Mucosa of rectum (tissue), 2 donors: ENCODE results near the gene FBH1.
"Not testable (repeated sequence)": the region's sequence is repeated elsewhere in the genome, so short reads cannot be mapped to it uniquely, and the experiment has no call there.

Experiments used
- H3K27ac ChIP-seq, 2 donors: one replicate each; pipeline ENCODE4 v1.7.0; 2013; ENCODE audit warnings: inconsistent platforms in 2 of 2, low read depth in 2 of 2, low read length in 2 of 2
- H3K27me3 ChIP-seq, 2 donors: one replicate each; pipeline ENCODE4 v1.7.0; 2013; ENCODE audit warnings: low read length in 2 of 2; ENCODE audit not compliant: control insufficient read depth in 2 of 2, insufficient read depth in 2 of 2
- H3K36me3 ChIP-seq, 2 donors: one replicate each; pipeline ENCODE4 v1.7.0; 2013; ENCODE audit warnings: low read length in 2 of 2; ENCODE audit not compliant: control insufficient read depth in 2 of 2, insufficient read depth in 2 of 2
- H3K4me1 ChIP-seq, 2 donors: one replicate each; pipeline ENCODE4 v1.7.0; 2013; ENCODE audit warnings: low read length in 2 of 2, mild to moderate bottlenecking in 1 of 2; ENCODE audit not compliant: control insufficient read depth in 2 of 2, insufficient read depth in 2 of 2
- H3K4me3 ChIP-seq, 2 donors: one replicate each; pipeline ENCODE4 v1.7.0; 2013; ENCODE audit warnings: low read length in 2 of 2
- H3K9ac ChIP-seq, 2 donors: one replicate each; pipeline ENCODE4 v1.7.0; 2013; ENCODE audit warnings: low read length in 2 of 2, low read depth in 1 of 2, mild to moderate bottlenecking in 1 of 2
- H3K9me3 ChIP-seq, 2 donors: one replicate each; pipeline ENCODE4 v1.7.0; 2013; ENCODE audit warnings: low read length in 2 of 2; ENCODE audit not compliant: control insufficient read depth in 2 of 2
- donor health status: healthy.
- donor health status: Normal muscosa, but diverticular disease.

Gene FBH1

DNA sequence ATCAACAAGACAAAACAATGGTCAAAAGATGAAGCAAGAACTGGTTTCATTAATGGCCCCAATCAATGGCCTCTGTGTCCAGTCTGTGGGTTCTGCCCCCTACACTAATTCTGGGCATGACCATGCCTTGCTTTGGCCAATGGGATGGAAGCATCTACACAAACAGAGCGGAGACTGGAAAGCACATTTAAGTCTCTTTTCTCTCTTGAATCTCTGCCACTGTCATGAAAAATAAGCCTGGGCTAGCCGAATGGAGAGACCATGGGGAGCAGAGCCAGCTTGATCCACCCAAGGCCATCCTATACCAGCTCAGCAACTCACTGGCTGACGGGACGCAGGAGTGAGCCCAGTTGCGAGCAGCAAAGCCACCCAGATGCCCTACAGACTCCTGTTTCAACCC, 31.2 kb upstream of the FBH1 start:
- Histone ChIP-seq H3K4me1 (no peaks in the 10 kb centered on the region), H3K9me3 (no peaks in the 10 kb centered on the region), H3K27ac (no peak overlapping the region), H3K9ac (no peak overlapping the region), H3K4me3 (no peak overlapping the region), H3K27me3 (no peaks in the 10 kb centered on the region), H3K36me3 (no peaks in the 10 kb centered on the region)

DNA sequence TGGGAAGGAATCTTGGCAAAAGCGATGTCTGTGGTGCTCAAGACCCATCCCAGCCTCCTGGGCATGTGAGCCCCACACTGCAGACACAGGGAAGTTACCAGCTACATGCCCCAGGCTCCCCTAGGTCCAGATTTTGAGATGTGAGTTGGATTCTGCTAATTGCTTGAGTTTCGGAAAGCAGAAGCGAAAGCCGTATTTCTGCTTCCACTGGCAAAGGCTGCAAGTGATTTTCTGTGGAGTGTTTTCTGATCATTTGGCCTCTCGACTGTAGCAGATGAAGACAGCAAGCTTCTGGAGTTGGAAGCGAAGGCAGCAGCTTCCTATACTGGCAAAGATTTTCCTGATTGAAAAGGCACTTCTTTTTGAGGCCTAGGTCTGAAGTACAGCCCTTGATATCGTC, 30.0 kb upstream of the FBH1 start:
- Histone ChIP-seq H3K27ac (no peak overlapping the region), H3K27me3 (no peaks in the 10 kb centered on the region), H3K4me1 (no peaks in the 10 kb centered on the region), H3K36me3 (no peaks in the 10 kb centered on the region), H3K4me3 (no peak overlapping the region), H3K9ac (no peak overlapping the region), H3K9me3 (no peaks in the 10 kb centered on the region)

DNA sequence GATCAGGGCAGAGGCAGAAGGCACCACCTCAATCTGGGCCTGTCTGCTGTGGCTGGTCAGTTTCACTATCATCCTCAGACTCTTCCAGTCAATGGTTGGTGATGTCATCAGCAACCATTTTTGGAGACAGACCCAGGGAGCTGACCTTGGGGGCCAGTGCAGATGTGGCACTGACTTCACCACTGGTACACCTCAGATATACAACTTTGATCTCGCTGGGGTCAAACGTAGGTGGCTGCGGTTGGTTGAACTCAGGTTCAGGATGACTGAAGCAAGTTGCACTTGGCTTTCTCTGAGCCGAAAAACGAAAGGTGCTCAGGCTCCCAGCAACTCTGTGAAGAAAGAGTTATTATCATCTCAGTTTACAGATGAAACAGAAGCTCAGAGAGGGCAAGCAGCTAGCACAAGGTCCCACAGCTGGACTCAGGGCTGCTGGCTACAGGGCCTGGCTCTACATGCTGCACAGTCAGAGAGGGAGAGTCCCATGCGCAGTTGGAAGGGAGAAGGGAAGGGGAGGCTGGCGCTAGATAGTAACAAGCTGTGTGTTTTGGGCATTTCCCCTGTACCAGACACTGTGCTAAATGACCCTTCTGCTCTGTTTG, 27.6 kb upstream of the FBH1 start:
- Histone ChIP-seq H3K36me3 (no peaks in the 10 kb centered on the region), H3K4me3 (no peak overlapping the region), H3K27ac (no peak overlapping the region), H3K9me3 (no peaks in the 10 kb centered on the region), H3K27me3 (no peaks in the 10 kb centered on the region), H3K9ac (no peak overlapping the region), H3K4me1 (no peaks in the 10 kb centered on the region)

DNA sequence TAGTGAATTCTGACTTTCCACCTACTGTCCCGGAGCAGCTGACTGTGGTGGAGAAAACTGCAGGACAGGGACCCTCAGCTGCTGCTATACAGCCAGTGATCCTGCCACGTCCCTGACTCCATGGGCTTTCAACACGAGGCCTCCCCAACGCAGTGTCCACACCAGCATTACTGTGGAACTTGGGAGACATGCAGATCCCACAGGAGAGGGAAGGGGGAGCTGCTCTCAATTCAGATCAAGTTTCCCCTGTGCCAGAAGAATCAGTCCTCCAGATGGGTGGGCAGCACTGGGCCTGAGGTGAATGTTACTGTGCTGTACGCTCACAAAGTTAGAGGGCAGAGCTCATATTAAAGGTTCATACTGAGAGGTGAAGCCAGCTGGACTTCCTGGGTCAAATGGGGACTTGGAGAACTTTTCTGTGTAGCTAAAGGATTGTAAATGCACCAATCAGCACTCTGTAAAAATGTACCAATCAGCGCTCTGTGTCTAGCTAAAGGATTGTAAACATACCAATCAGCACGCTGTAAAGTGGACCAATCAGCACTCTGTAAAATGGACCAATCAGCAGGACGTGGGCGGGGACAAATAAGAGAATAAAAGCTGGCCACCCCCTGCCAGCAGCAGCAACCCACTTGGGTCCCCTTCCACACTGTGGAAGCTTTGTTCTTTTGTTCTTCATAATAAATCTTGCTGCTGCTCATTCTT, 26.9 kb upstream of the FBH1 start:
- not testable (repeated sequence) for H3K36me3 ChIP-seq, H3K9ac ChIP-seq, H3K4me1 ChIP-seq, H3K27me3 ChIP-seq, H3K27ac ChIP-seq, H3K9me3 ChIP-seq, H3K4me3 ChIP-seq

DNA sequence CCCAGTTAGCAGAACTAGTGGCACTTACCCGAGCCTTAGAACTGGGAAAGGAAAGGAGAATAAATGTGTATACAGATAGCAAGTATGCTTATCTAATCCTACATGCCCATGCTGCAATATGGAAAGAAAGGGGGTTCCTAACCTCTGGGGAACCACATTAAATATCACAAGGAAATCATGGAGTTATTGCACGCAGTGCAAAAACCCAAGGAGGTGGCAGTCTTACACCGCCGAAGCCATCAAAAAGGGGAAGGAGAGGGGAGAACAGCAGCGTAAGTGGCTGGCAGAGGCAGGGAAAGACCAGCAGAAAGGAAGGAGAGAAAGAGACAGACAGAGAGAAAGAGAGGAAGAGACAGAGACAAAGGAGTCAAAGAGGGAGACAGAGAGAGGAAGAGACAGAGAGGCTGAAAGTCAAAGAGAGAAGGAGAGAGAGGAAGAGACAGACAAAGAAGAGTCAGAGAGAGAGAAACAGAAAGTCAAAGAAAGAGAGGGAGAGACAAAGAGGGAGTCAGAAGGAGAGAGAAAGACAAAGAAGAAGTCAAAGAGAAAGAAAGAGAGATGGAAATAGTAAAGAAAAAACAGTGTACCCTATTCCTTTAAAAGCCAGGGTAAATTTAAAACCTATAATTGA, 23.5 kb upstream of the FBH1 start:
- H3K4me1 ChIP-seq, H3K9ac ChIP-seq, H3K36me3 ChIP-seq, H3K4me3 ChIP-seq, H3K9me3 ChIP-seq, H3K27ac ChIP-seq, H3K27me3 ChIP-seq: not testable (repeated sequence)

DNA sequence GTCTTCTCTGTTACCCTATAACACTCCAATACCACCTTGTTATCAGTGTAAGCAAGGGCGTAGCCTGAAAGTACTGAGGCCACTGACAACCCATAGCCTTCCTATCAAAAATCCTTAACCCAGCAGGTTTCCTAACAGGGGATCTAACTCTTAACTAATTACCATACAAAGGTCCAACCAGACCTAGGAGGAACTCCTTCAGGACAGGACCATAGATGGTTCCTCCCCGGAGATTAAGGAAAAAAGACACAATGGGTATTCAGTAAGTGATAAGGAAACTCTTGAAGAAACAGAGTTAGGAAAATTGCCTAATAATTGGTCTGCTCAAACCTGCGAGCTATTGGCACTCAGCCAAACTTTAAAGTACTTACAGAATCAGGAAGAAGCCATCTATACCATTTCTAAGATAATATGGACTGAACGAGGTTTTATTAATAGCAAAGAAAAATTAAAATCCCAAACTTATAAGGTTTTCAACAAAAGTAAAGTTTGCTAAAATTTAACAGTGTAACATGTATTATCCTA, 22.9 kb upstream of the FBH1 start:
- not testable (repeated sequence) for H3K27me3 ChIP-seq

DNA sequence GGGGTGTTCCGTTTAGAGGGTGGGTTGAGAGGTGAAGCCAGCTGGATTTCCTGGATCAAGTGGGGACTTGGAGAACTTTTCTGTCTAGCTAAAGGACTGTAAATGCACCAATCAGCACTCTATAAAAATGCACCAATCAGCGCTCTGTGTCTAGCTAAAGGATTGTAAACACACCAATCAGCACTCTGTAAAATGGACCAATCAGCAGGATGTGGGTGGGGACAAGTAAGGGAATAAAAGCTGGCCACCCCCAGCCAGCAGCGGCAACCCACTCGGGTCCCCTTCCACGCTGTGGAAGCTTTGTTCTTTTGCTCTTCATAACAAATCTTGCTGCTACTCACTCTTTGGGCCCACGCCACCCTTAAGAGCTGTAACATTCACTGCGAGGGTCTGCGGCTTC, 21.7 kb upstream of the FBH1 start:
- H3K9me3 ChIP-seq, H3K4me1 ChIP-seq, H3K9ac ChIP-seq, H3K4me3 ChIP-seq, H3K36me3 ChIP-seq, H3K27me3 ChIP-seq, H3K27ac ChIP-seq: not testable (repeated sequence)

More for the DNA sequence above, 22.9 kb upstream of the FBH1 start:
- H3K36me3 ChIP-seq, H3K4me1 ChIP-seq, H3K4me3 ChIP-seq, H3K9me3 ChIP-seq, H3K9ac ChIP-seq, H3K27ac ChIP-seq: not testable (repeated sequence)

DNA sequence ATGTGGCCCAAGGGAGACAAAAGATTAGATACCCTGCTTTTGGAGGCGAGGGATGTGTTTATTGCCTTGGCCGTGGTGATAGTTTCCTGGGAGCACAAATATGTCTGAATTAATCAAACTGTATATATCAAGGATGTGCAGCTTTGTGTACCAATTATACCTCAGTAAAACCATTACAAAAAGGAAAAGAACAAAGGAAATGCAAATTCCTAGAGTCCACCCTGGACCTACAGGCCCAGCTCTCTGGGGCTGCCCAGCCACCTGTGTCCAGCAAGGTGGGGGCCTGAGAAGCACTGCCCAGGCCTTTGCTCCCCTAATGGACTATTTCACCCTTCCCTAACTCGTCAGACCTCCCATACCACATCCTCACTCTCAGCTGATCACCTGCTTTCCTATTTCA, 20.9 kb upstream of the FBH1 start:
- Histone ChIP-seq H3K36me3 (peaks cover 0 to 3% of the 10 kb centered on the region in 2 donors), H3K4me1 (no peaks in the 10 kb centered on the region), H3K4me3 (no peak overlapping the region), H3K27ac (no peak overlapping the region), H3K9me3 (no peaks in the 10 kb centered on the region), H3K9ac (no peak overlapping the region), H3K27me3 (no peaks in the 10 kb centered on the region)

DNA sequence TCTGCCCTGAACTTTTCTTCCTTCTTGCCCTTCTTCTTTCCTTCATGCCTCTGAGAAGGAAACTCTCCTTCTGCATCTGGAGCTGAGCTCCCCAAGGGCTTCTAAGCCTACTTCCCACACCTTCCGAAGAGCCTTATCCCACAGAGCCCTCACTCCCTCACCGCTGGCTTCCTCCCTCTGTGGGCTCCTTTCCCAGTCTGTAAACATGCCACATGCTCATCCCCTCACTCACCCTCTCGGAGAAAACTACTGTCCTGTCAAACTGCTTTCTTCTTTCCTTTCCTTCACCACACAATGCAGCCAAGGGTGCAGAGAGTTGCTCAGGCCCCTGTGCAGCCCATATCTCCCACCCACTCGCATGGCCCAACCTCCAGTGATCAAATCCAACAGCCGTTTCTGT, 18.4 kb upstream of the FBH1 start:
- no peak overlapping the region for H3K4me3 ChIP-seq
- H3K9me3 ChIP-seq: no peaks in the 10 kb centered on the region
- no peak overlapping the region for H3K9ac ChIP-seq
- peaks cover 3 to 6% of the 10 kb centered on the region in 2 donors for H3K36me3 ChIP-seq
- H3K27ac ChIP-seq: no peak overlapping the region
- H3K27me3 ChIP-seq: no peaks in the 10 kb centered on the region
- no peaks in the 10 kb centered on the region for H3K4me1 ChIP-seq

DNA sequence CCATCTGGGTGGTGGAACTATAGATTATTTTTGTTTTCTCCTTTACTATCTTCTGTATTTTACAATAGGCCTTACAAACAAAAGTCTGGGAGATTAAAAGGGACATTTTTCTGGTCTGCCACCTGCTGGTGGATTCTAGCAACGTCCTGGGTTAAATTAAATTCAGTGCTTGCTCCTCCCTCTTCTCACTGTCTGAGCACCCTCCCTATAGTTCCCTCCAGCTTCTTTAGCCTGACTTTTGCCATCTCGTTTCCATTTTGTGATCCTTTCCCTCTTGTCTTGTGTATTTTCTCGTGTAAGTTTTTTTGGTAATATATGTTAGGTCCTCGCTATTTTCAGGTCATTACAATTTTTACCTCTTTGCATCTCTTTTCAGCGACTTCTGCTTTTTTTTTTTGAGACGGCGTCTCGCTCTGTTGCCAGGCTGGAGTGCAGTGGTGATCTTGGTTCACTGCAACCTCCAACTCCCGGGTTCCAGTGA, 16.5 kb upstream of the FBH1 start:
- Histone ChIP-seq H3K4me3 (peak overlapping the region in 1 of 2 donors; percentile 42), H3K9ac (no peak overlapping the region), H3K27ac (no peak overlapping the region), H3K36me3 (peaks cover 11 to 12% of the 10 kb centered on the region in 2 donors), H3K9me3 (no peaks in the 10 kb centered on the region), H3K27me3 (no peaks in the 10 kb centered on the region), H3K4me1 (no peaks in the 10 kb centered on the region)
